NCI-H69 (cell line): ENCODE measurements around the gene JARID2.
A peak's percentile ranks its signal among the peaks of the same experiment; 100 is the strongest.
"Not testable (repeated sequence)": the region's sequence is repeated elsewhere in the genome, so short reads cannot be mapped to it uniquely, and the experiment has no call there.

ENCODE experiments used
- DNase-seq: peaks from one replicate; lab custom pipeline; 2025; lab: John Stamatoyannopoulos, UW

Gene JARID2

GRCh38 chr6:15289456-15289855 is 43.6 kb downstream of the JARID2 start:
- not testable (repeated sequence) for DNase-seq

GRCh38 chr6:15290067-15290680 is 44.3 kb downstream of the JARID2 start:
- DNase-seq = no peak

GRCh38 chr6:15290962-15291704 is 45.3 kb downstream of the JARID2 start:
- DNase-seq = no peak

GRCh38 chr6:15292721-15293302 is 46.9 kb downstream of the JARID2 start:
- DNase-seq = no peak

DNA sequence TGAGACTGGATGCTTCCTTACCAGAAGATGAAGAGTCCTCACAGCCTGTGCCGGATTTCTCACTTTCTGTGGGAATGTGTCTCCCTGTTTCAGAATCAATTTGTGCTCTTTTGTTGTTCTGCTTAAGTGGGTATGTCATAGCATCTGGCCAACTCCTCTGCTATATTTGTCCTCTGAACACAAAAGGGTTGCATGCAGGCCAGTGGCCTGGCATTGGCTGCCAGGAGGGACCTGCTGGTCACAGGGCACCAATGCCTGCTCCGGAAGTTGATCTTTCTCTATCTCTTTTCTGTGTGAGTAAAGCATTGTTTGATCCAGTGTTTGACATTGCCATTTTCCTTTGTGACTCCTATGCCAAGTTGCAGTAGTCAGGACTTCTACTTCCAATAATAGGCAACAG is 47.8 kb downstream of the JARID2 start:
- peak; percentile 19 for DNase-seq

GRCh38 chr6:15294504-15294903 is 48.6 kb downstream of the JARID2 start:
- DNase-seq = no peak

DNA sequence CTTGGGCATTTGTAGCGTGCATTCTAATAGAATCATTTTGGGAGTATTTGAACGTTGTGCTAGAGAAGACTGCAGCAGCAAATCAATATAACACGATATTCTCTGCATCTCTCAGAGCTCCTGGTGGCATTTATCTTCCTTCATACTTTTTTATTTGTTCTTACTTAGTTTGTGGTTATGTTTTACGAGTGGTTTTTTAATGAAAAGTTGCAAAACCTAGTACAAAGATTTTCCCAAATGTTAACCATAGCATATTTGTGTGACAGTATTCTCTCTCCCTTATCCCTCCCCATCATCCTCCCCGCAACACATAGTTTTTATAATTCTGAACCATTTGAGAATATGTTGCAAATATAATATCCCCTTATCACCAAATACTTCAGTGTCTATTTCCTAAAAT is 50.4 kb downstream of the JARID2 start:
- no peak for DNase-seq

- DNase-seq = no peak
Measured at GRCh38 chr6:15296735-15297134, 50.9 kb downstream of the JARID2 start.

DNA sequence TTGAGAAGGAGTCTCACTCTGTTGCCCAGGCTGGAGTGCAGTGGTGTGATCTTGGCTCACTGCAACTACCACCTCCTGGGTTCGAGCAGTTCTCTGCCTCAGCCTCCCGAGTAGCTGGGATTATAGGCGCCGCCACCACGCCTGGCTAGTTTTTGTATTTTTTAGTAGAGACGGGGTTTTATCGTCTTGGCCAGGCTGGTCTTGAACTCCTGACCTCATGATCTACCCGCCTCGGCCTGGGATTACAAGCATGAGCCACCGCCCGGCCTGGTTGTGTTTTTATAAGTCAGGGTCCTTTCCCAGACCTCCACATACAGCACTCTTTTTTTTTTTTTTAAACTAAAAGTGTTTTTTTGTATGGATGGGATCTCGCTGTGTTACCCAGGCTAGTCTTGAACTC is 51.3 kb downstream of the JARID2 start:
- DNase-seq = not testable (repeated sequence)

DNA sequence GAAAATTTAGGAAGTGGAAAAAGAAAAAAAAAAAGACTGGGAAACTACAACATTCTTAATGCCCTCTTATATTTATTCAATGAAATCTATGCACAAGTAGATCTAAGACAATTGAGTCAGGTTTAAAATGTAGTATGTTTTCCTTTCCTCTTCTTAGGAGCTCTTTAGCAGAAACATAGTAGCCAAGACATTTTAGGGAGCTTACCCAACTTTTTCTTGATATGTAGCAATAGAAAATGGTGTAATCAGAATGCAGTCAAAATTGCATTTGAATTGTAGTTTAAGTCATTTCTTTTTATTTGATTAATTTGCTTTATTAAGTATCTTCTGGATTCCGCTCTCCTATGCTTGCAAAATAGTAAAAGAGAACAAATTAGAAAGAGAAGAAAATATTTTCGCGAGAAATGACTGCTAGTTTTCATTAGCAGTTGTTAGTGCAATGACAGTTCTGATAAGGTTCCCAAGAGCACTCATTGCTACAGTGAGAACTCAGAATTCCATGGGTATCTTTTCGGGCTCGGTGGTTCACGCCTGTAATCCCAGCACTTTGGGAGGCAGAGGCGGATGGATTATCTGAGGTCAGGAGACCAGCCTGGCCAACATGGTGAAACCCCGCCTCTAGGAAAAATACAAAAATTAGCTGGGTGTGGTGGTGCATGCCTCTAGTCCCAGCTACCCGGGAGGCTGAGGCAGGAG is 52.2 kb downstream of the JARID2 start:
- DNase-seq = no peak

DNA sequence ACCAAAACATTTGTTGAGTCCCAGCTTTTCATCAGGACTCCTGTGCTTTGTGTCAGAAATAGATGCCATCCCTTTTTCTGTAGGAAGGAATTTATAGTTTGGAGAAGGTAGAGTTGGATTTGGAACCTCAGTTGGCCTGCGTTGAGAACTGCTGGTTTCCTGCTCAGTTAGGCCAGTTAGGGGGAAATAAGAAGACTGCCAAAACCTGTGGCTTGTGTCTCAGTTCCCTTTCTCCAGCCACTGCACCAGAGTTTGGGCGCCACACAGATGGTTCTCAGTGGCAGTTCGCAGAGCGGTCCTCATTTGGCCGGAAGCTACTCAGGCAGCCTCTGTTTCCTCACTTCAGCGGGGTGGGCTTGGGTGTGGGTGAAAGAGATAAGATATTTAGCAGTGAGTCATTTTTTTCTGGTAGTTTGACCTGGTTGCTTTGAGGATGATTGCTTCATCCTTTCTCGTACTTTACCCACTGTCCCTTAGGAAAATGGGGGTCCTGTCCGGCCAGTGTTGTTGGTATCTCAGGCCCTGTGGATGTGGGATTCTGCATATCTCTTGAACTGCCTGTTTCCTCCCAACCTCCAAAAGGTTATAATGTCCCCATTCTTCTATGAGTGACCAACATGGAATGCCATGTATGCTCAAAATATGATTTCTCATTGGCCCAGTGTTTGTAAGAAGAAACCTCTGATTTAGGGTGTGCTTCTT is 53.7 kb downstream of the JARID2 start:
- DNase-seq = no peak

- no peak for DNase-seq
Measured at GRCh38 chr6:15301179-15302006, 55.5 kb downstream of the JARID2 start.

- DNase-seq = no peak
Measured at GRCh38 chr6:15303162-15303919, 57.5 kb downstream of the JARID2 start.

DNA sequence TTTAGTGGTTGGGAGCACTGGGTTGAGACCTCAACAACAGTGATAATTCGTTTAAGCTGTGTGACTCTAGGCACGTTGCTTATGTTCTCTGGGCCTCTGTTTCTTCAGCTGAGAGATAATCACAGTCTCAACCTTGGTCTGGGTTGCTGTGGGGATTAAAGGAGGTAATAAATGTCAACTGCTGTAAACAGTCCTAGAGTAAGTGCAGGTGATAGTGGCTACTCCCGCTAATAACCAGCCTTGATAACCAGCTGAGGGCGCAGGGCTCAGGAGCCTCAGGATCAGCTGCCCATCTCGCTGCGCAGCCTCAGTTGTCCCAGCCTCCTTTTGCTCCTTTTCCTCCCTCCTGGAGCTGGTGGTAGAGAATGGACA is 58.0 kb downstream of the JARID2 start:
- no peak for DNase-seq

DNA sequence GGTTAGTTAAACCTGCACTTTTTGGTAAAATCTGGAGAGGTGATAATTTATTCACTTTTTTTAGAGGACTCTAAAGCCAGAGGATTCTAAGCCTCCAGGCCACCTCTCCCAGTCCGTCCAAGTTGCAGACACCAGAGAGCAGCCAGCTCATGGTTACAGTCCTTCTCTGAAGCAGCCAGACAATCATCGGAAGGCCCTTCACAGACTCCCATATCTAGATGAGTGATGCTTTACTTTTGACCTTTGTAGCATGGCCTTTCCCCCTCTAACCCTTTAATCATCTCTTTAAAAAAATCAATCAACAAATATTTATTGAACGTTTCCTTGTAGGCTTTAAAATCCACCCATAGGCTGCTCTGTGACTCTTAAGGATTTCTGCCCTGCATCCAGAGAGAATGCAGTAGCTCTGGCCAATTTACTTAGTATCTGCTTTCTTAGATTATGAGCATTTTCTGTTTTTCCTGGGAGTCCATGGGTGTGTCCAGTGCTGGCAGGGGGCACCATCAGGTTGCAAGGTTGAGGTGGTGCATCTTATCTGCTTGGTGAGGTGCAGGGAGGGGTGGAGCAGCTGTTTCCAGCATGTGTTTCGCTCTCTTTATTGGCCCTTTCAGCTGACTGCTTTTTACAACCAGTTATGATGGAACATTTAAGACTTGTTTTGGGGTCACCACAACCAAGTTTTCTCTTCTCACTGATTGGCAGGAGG is 58.6 kb downstream of the JARID2 start:
- DNase-seq = peak; percentile 16

- no peak for DNase-seq
Measured at GRCh38 chr6:15305496-15305895, 59.6 kb downstream of the JARID2 start.

DNA sequence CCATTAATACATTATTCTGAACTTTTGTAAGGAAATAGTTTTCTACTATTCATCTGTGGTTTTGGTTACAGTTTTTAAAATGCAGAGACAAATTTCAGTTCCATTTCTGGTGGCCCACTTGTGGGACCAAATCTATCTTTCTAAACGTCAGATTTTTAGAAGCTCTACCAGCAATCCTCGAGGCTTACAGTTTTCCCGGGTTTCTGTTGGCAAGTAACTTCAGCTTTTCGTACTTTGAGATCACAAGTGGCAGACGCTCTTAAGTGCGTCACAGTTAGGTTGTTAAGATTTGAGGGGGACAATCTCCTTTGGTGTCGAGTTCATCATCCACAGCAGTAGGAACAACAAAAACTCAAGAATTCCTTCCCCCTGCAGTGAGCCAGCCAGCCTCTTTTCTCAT is 60.0 kb downstream of the JARID2 start:
- no peak for DNase-seq

DNA sequence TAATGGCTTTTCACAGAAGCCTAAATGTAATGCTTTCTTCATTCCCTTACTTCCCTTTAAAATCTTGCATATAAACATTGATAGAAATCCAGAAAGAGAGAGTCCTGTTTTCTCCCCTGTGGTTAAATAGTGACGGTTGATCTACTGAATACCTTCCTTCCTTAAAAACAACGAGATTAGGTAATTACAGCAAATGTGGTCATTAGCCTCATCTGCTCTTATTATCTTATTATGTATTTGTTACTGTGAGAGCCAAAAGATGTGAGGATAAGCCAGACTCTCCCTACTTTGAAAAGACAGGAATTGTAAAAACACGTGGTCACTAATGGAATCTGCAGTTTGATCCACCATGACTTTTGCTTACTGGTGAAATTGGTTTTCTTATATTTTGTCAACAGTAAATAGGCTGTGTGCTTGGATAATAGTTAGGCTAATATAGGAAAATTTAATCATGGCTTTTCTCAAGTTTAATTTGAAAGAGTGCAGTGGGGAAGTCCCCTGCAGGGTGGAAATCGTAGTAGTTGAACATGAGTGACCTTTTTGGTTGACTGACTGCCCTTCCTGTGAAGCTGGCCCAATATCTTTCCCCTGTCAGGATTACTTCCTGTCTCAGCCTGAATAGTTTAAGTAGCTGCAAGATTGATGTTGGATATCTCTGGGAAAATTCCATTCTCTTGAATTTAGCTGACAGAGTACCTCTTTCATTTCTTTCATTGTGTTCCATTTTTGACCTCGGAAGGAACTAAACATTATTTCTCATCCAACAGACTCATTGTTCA is 62.8 kb downstream of the JARID2 start:
- peak; percentile 27 for DNase-seq

DNA sequence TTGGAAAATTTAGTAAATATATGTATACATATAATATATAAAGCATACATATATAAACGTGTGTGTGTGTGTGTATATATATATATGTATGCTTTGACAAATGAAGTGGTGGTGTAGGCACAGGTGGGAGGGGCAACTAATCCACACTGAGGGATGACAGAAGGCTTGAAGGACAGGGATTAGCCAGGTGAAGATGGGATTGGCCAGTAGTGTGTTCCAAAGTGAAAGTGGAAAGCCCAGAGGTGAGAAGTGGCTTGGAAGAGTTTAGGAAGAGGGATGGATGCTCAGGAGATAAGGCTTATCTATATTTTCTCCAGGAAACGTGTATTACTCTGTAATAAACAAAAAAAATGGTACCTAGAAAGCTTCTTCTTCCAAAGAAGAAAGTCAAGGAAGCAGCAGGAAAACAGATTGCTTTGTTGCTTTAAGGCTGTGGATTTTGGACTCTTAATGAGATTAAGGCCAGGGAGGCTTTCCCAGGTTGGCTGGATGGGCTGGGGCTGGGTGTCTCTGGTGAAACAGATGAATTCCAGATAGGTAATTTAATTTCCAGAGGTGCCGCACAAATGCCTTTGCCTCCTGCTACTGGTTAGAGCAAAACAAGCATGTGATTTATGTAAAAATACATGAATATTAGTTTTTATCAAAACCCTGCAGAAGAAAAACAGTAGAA is 63.9 kb downstream of the JARID2 start:
- no peak for DNase-seq
